ENCODE data around the gene FBXL15. TPM values are rescaled to one million over a fixed set of nuclear protein-coding genes. Genes with fewer than 3 reads are reported as not detected.

FBXL15 gene
- total and polyA plus RNA-seq, 10 donors, result 16.7 to 28.7 (median 23.0) TPM

DNA sequence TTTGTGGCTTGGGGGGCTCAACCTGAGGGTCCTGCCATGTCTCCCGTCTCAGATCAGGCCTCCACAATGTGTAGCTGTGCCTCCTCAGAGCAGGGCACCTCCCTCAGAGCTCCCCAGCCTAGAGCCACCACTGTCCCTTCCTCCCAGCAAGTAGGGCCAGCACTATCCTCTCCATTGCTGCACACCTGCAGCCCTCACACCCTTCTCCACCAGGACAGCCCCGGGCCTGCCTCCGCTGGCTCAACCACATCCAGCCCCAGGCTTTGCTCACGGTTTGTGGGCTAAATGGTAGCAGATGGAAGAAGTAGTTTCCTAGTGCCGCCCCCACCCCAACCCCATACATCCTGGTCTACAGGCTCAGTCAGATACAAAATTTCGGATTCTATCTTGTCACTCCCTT lies 15.0 kb upstream of the FBXL15 start:
- H3K27me3 ChIP-seq (replicated peaks in 1 of 7), result peaks cover 10 to 40% (median 26%) of the 10 kb centered on the region in 7 donors
- no peak overlapping the region for H3K4me3 ChIP-seq
- H3K36me3 ChIP-seq, result peaks cover 0 to 32% (median 26%) of the 10 kb centered on the region in 6 donors
- intact Hi-C loops (cut with DNase I; ENCODE audit: low total_unique reads), result no loop called here
- no peak for DNase-seq
- peak in 1 of 3 donors; percentile 31 for TF ChIP-seq POLR2AphosphoS5 (IDR thresholded peaks at IDR 0.05)
- TF ChIP-seq POLR2A (IDR thresholded peaks at IDR 0.05), result no peak
- no peaks in the 10 kb centered on the region for H3K9me3 ChIP-seq
- no peak overlapping the region for H3K27ac ChIP-seq
- WGBS, 5 donors, result 72 to 83% (median 79%) methylated on average over 6 of the region's 6 CpGs
- H3K4me1 ChIP-seq, result peaks cover 5 to 47% (median 26%) of the 10 kb centered on the region in 6 donors

DNA sequence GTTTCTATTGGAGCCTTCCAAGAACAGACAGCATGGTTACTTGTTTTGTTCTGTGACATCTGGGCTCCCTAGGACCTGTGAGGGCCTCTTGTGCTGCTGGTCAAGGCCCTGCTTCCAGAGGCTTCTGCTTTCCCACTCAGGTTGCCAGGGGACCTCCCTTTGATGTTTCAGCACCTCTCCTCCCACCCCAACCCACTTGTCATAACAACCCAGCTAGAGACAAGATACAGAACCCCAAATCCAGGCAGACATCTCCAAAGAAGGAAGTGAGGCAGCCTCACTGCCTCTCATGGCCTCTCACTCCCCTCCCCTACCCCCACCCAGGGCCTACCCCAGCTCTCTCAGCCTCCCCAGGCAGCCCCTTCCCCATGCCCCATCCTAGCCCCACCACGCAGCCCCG lies 13.8 kb upstream of the FBXL15 start:
- Histone ChIP-seq H3K4me3 (no peak overlapping the region), H3K4me1 (peaks cover 5 to 44% (median 28%) of the 10 kb centered on the region in 6 donors), H3K27ac (no peak overlapping the region), H3K27me3 (replicated peaks in 1 of 7) (peaks cover 12 to 51% (median 38%) of the 10 kb centered on the region in 7 donors), H3K36me3 (peaks cover 0 to 21% (median 14%) of the 10 kb centered on the region in 6 donors), H3K9me3 (no peaks in the 10 kb centered on the region)
- DNase-seq, result no peak
- 97 to 100% (median 97%) methylated on average over 2 of the region's 2 CpGs for whole genome bisulfite sequencing, 5 donors
- intact Hi-C loops (cut with DNase I; ENCODE audit: low total_unique reads), result no loop called here
- TF ChIP-seq POLR2A (IDR thresholded peaks at IDR 0.05), result no peak
- TF ChIP-seq POLR2AphosphoS5 (IDR thresholded peaks at IDR 0.05), result no peak
- TF ChIP-seq CTCF (IDR thresholded peaks at IDR 0.05 in 8 of 11, conservative IDR thresholded peaks at IDR 0.05 in 3 of 11), result no peak

- intact Hi-C loops (cut with DNase I; ENCODE audit: low total_unique reads), result no loop called here
- Histone ChIP-seq H3K36me3 (peaks cover 0 to 13% (median 6%) of the 10 kb centered on the region in 6 donors), H3K9me3 (no peaks in the 10 kb centered on the region), H3K4me3 (no peak overlapping the region), H3K27ac (no peak overlapping the region), H3K4me1 (peaks cover 5 to 41% (median 28%) of the 10 kb centered on the region in 6 donors), H3K27me3 (replicated peaks in 1 of 7) (peaks cover 12 to 59% (median 45%) of the 10 kb centered on the region in 7 donors)
- WGBS, 5 donors, result 77 to 91% (median 82%) methylated on average over 12 to 13 of the region's 13 CpGs
- TF ChIP-seq CTCF (IDR thresholded peaks at IDR 0.05 in 8 of 11, conservative IDR thresholded peaks at IDR 0.05 in 3 of 11), result no peak
- no peak for TF ChIP-seq POLR2AphosphoS5 (IDR thresholded peaks at IDR 0.05)
- TF ChIP-seq POLR2A (IDR thresholded peaks at IDR 0.05), result no peak
- DNase-seq, result no peak
Observed at GRCh38 chr10:102407425-102408130, 13.1 kb upstream of the FBXL15 start.

DNA sequence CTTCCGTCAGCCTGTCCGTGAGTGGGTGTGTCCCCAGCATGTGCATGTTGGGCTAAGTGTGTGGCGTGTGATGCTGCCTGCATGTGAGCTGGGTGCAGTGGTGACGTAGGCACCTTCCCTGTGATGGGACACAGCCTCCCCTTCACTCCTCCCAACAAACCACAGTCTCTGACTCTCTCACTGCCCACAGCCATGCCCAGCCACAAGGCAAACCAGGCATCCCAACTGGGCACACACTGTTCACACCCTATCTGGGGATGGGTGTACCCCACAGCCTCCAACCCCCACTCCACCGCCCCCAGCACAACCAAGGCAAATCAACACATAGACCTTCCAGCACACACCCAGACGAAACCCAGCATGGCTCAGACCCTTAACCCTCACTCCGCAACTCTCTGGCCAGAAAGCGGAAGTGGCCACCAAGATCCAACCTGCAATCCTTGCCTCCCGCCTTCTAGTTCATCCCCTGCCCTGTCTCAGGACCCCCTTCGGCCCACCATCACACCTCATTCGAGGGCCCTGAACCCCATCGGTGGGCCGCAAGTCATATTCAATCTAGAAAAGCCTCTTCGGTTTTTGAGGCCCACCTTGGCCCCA lies 12.4 kb upstream of the FBXL15 start:
- peaks cover 5 to 40% (median 28%) of the 10 kb centered on the region in 6 donors for H3K4me1 ChIP-seq
- intact Hi-C loops (cut with DNase I; ENCODE audit: low total_unique reads), result no loop called here

More for the DNA sequence above, 12.4 kb upstream of the FBXL15 start:
- H3K27ac ChIP-seq, result no peak overlapping the region
- peak overlapping the region in 7 of 8 donors; percentile 33 to 71 (median 40) for H3K4me3 ChIP-seq
- TF ChIP-seq POLR2AphosphoS5 (IDR thresholded peaks at IDR 0.05) (no peak), POLR2A (IDR thresholded peaks at IDR 0.05) (no peak), CTCF (IDR thresholded peaks at IDR 0.05 in 8 of 11, conservative IDR thresholded peaks at IDR 0.05 in 3 of 11) (no peak)
- DNase-seq, result no peak
- peaks cover 0 to 7% (median under 1%) of the 10 kb centered on the region in 6 donors for H3K36me3 ChIP-seq
- peaks cover 12 to 66% (median 52%) of the 10 kb centered on the region in 7 donors for H3K27me3 ChIP-seq (replicated peaks in 1 of 7)
- no peaks in the 10 kb centered on the region for H3K9me3 ChIP-seq
- WGBS, 5 donors, result 65 to 70% (median 69%) methylated on average over 10 to 14 of the region's 14 CpGs
